Hepatocyte (in vitro differentiated cells): ENCODE measurements around the gene MRPL57.

ENCODE experiments used
- EZH2 ChIP-seq: fragments of 200-600 bp; sonication (generic); IDR thresholded peaks from 2 replicates; pipeline ENCODE4 v1.6.1; 2016; ENCODE audit warnings: antibody characterized with exemption, mild to moderate bottlenecking, borderline replicate concordance
- TF ChIP-seq, protein P1 (sequence below): fragments of 200-600 bp; sonication (generic); IDR thresholded peaks from 2 replicates; pipeline ENCODE4 v1.5.1; 2016; ENCODE audit warnings: antibody characterized with exemption, mild to moderate bottlenecking; ENCODE audit not compliant: poor library complexity

DNA sequence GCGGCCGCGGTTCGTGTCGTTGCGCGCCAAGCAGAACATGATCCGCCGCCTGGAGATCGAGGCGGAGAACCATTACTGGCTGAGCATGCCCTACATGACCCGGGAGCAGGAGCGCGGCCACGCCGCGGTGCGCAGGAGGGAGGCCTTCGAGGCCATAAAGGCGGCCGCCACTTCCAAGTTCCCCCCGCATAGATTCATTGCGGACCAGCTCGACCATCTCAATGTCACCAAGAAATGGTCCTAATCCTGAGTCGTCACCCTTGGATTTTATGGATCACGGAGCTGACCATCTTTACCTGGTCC is 475 bp downstream of the MRPL57 start:
- TF ChIP-seq, protein P1, sequence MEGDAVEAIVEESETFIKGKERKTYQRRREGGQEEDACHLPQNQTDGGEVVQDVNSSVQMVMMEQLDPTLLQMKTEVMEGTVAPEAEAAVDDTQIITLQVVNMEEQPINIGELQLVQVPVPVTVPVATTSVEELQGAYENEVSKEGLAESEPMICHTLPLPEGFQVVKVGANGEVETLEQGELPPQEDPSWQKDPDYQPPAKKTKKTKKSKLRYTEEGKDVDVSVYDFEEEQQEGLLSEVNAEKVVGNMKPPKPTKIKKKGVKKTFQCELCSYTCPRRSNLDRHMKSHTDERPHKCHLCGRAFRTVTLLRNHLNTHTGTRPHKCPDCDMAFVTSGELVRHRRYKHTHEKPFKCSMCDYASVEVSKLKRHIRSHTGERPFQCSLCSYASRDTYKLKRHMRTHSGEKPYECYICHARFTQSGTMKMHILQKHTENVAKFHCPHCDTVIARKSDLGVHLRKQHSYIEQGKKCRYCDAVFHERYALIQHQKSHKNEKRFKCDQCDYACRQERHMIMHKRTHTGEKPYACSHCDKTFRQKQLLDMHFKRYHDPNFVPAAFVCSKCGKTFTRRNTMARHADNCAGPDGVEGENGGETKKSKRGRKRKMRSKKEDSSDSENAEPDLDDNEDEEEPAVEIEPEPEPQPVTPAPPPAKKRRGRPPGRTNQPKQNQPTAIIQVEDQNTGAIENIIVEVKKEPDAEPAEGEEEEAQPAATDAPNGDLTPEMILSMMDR: no peak
- no peak for TF ChIP-seq EZH2
